B cell (primary cell): ENCODE results near the gene PEPD. TPM values are rescaled to one million over a fixed set of nuclear protein-coding genes. Genes with fewer than 3 reads are reported as not detected.

ENCODE experiments used
- ATAC-seq: fragments of 200-7000 bp; cut with Tn5 transposase; one replicate; pipeline ENCODE4 v1.10.0; 2021; ENCODE audit warnings: low read depth, mild to moderate bottlenecking, moderate number of reproducible peaks, moderate library complexity
- CTCF ChIA-PET: fragments of 350-600 bp; sonication (Branson Sonifier 250); formaldehyde crosslinking; loops from one replicate; lab custom pipeline; 2021; ENCODE audit warnings: antibody characterized with exemption, inconsistent platforms; lab: Charles Lee
- POLR2A ChIA-PET: fragments of 350-600 bp; sonication (Branson Sonifier 250); formaldehyde crosslinking; loops from one replicate; lab custom pipeline; 2021; ENCODE audit warnings: antibody characterized with exemption; lab: Charles Lee
- DNase-seq: peaks from one replicate; pipeline ENCODE4 v3.0.0; 2013
- H2AFZ ChIP-seq: 2 replicates; pipeline ENCODE4 v1.6.1; 2012; ENCODE audit warnings: mild to moderate bottlenecking, low read depth, low read length; ENCODE audit not compliant: insufficient read depth, poor library complexity, severe bottlenecking
- H3K27ac ChIP-seq, 2 donors: 1 replicate in 1 of 2; 2 replicates in 1 of 2; pipeline ENCODE4 v1.5.1; 2012 to 2013; ENCODE audit warnings: low read length in 2 of 2, mild to moderate bottlenecking in 2 of 2, moderate library complexity in 1 of 2
- H3K27me3 ChIP-seq, 4 experiments: fragments of 200-600 bp in 1 of 4; sonication (generic) in 1 of 4; replicated peaks in 1 of 4; 1 replicate in 2 of 4; 2 replicates in 2 of 4; pipeline versions ENCODE4 v1.6.1 to v1.7.0; 2013 to 2016; ENCODE audit warnings: low read length in 3 of 4, mild to moderate bottlenecking in 2 of 4, mixed read lengths in 1 of 4, moderate library complexity in 1 of 4; ENCODE audit not compliant: insufficient read depth in 4 of 4, control insufficient read depth in 3 of 4; ENCODE audit errors: control extremely low read depth in 1 of 4
- H3K36me3 ChIP-seq, 2 experiments: replicated peaks in 1 of 2; 1 replicate in 1 of 2; 2 replicates in 1 of 2; pipeline versions ENCODE4 v1.6.1 to v1.7.1; 2013; ENCODE audit warnings: low read length in 1 of 2; ENCODE audit not compliant: insufficient read depth in 2 of 2, control insufficient read depth in 1 of 2; ENCODE audit errors: control extremely low read depth in 1 of 2, extremely low read depth in 1 of 2
- H3K4me1 ChIP-seq, 2 donors: fragments of 200-600 bp in 1 of 2; sonication (generic) in 1 of 2; 1 replicate in 1 of 2; 2 replicates in 1 of 2; pipeline versions ENCODE4 v1.5.1 to v1.6.1; 2013 to 2017; ENCODE audit warnings: low read length in 2 of 2; ENCODE audit not compliant: control insufficient read depth in 2 of 2, insufficient read depth in 2 of 2
- H3K4me2 ChIP-seq: replicated peaks from 2 replicates; pipeline ENCODE3; 2012; ENCODE audit warnings: mild to moderate bottlenecking, low read depth, low read length; ENCODE audit not compliant: poor library complexity, severe bottlenecking
- H3K4me3 ChIP-seq, 5 experiments: fragments of 200-600 bp in 1 of 5; sonication (generic) in 1 of 5; 1 replicate in 3 of 5; 2 replicates in 2 of 5; pipeline versions ENCODE4 v1.5.1 to v1.7.0; 2011 to 2016; ENCODE audit warnings: low read length in 4 of 5, mild to moderate bottlenecking in 4 of 5, low read depth in 2 of 5, control low read depth in 1 of 5, moderate library complexity in 1 of 5; ENCODE audit not compliant: insufficient read depth in 1 of 5; ENCODE audit errors: control extremely low read depth in 1 of 5, extremely low read depth in 1 of 5
- H3K79me2 ChIP-seq: fragments of 200-600 bp; sonication (generic); one replicate; pipeline ENCODE4 v1.6.0; 2016; ENCODE audit warnings: low read length; ENCODE audit not compliant: control insufficient read depth, insufficient read depth
- H3K9ac ChIP-seq: fragments of 200-600 bp; sonication (generic); 2 replicates; pipeline ENCODE4 v1.6.1; 2017; ENCODE audit warnings: mild to moderate bottlenecking, low read length, moderate library complexity
- H3K9me3 ChIP-seq, 3 donors: one replicate each; pipeline versions ENCODE4 v1.6.1 to v1.7.1; 2013; ENCODE audit warnings: low read length in 2 of 3; ENCODE audit not compliant: control insufficient read depth in 2 of 3, insufficient read depth in 1 of 3; ENCODE audit errors: control extremely low read depth in 1 of 3
- H4K20me1 ChIP-seq: 2 replicates; pipeline ENCODE4 v1.6.0; 2012; ENCODE audit warnings: mild to moderate bottlenecking, low read length; ENCODE audit not compliant: insufficient read depth, control insufficient read depth, poor library complexity, severe bottlenecking
- H3K27ac Mint-ChIP-seq: one replicate; pipeline ENCODE4 v1.8.0; 2021; ENCODE audit warnings: mixed read lengths
- H3K27me3 Mint-ChIP-seq: one replicate; pipeline ENCODE4 v1.8.0; 2021; ENCODE audit warnings: mixed read lengths
- H3K4me1 Mint-ChIP-seq: one replicate; pipeline ENCODE4 v1.8.0; 2021; ENCODE audit warnings: mixed read lengths
- H3K4me3 Mint-ChIP-seq: one replicate; pipeline ENCODE4 v1.8.0; 2021; ENCODE audit warnings: mixed read lengths
- H3K9me3 Mint-ChIP-seq: one replicate; pipeline ENCODE4 v1.8.0; 2022; ENCODE audit warnings: mixed read lengths; ENCODE audit not compliant: insufficient read depth
- CTCF ChIP-seq: fragments of 200-600 bp; IDR thresholded peaks from one replicate; pipeline ENCODE4 v1.8.0; 2022; ENCODE audit warnings: antibody characterized with exemption, mild to moderate bottlenecking
- EZH2 ChIP-seq: IDR thresholded peaks from 2 replicates; pipeline ENCODE4 v1.6.1; 2012; ENCODE audit warnings: borderline replicate concordance, low read depth, mild to moderate bottlenecking, moderate library complexity, low read length; ENCODE audit not compliant: insufficient read depth, poor library complexity, severe bottlenecking
- WGBS: methylation state at CpG from one replicate; pipeline ENCODE4 v1.1.5; 2013; ENCODE audit warnings: missing lambda C conversion rate; ENCODE audit not compliant: insufficient coverage; 5-methylcytosine and 5-hydroxymethylcytosine counted together
- intact Hi-C: fragments of 100-400 bp; cut with micrococcal nuclease; formaldehyde crosslinking; loops from one replicate; pipeline ENCODE4 v1.10.0; 2022
- polyA plus RNA-seq: library from polyadenylated mRNA; depleted of rRNA; stranded (reverse); fragments of >200 nt; gene quantifications from 2 replicates; pipeline ENCODE4 v1.2.3, GENCODE V29; 2012
- total RNA-seq, 2 donors: library from RNA; stranded (reverse); fragments of 120-200 nt in 1 of 2; gene quantifications; 1 replicate in 1 of 2; 2 replicates in 1 of 2; pipeline versions ENCODE4 v1.2.3 to v1.2.4, GENCODE V29; 2013 to 2022

Gene PEPD
- total and polyA plus RNA-seq, 2 donors (not counting 1 experiment from before 2014, with no cell fraction given), result 36.4 to 42.7 TPM

- H3K4me1 Mint-ChIP-seq, result no peaks in the 10 kb centered on the region
- no peaks in the 10 kb centered on the region for H3K9me3 Mint-ChIP-seq
- H4K20me1 ChIP-seq, result no peaks in the 10 kb centered on the region
- H3K4me2 ChIP-seq, result no peak overlapping the region
- no peak overlapping the region for H3K4me3 ChIP-seq
- 94% methylated on average over 3 of the region's 3 CpGs for WGBS
- intact Hi-C loops, result no loop called here
- ChIA-PET POLR2A (no interaction called here), CTCF (interaction anchor here (0.6 kb wide), 1 partner anchor 950 kb away, joined by 4 read pairs; no protein-coding TSS in a partner anchor)
- no peaks in the 10 kb centered on the region for H3K9me3 ChIP-seq
- no peak overlapping the region for H3K27ac Mint-ChIP-seq
- no peak overlapping the region for H3K4me3 Mint-ChIP-seq
- no peaks in the 10 kb centered on the region for H3K4me1 ChIP-seq
- no peaks in the 10 kb centered on the region for H3K79me2 ChIP-seq
- no peaks in the 10 kb centered on the region for H3K36me3 ChIP-seq
- no peak for DNase-seq
- no peak for ATAC-seq
- H3K27ac ChIP-seq, result no peak overlapping the region
- H3K27me3 ChIP-seq, result no peaks in the 10 kb centered on the region
- H2AFZ ChIP-seq, result no peak overlapping the region
- no peak overlapping the region for H3K9ac ChIP-seq
- no peaks in the 10 kb centered on the region for H3K27me3 Mint-ChIP-seq
- TF ChIP-seq EZH2, result no peak
- TF ChIP-seq CTCF, result no peak
Observed at GRCh38 chr19:33422369-33423180, 99.0 kb downstream of the PEPD start.

DNA sequence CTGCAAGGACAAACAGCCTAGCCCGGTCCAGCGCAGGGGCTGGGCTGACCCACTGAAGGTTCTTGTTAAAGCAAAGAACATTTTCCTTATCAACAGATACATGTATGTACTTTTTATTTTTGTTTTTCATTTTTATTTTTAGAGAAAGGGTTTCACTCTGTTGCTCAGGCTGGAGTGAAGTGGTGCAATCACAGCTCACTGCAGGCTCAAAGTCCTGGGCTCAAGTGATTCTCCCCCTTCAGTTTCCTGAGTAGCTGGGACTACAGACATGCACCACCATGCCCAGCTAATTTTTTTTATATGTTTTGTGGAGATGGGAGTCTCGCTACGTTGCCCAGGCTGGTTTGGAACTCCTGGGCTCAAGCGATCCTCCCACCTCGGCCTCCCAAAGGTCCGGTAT is 100.2 kb downstream of the PEPD start:
- H4K20me1 ChIP-seq, result no peaks in the 10 kb centered on the region
- H3K79me2 ChIP-seq, result no peaks in the 10 kb centered on the region
- H3K9ac ChIP-seq, result no peak overlapping the region
- POLR2A ChIA-PET, result no interaction called here
- no peak overlapping the region for H3K4me2 ChIP-seq
- no peaks in the 10 kb centered on the region for H3K36me3 ChIP-seq
- CTCF ChIA-PET, result interaction anchor here (0.9 kb wide), 1 partner anchor 9 kb away, joined by 4 read pairs; no protein-coding TSS in a partner anchor
- H3K9me3 Mint-ChIP-seq, result no peaks in the 10 kb centered on the region
- WGBS, result 100% methylated on average over 1 of the region's 7 CpGs
- no peaks in the 10 kb centered on the region for H3K9me3 ChIP-seq
- no peak overlapping the region for H3K4me3 ChIP-seq
- no peaks in the 10 kb centered on the region for H3K27me3 Mint-ChIP-seq
- H2AFZ ChIP-seq, result no peak overlapping the region
- H3K27ac ChIP-seq, result no peak overlapping the region
- no peak for TF ChIP-seq EZH2
- no peak for TF ChIP-seq CTCF
- DNase-seq, result no peak
- no peaks in the 10 kb centered on the region for H3K27me3 ChIP-seq
- no peak overlapping the region for H3K4me3 Mint-ChIP-seq
- H3K4me1 ChIP-seq, result peaks cover 3% of the 10 kb centered on the region in 2 donors
- intact Hi-C loops, result no loop called here
- no peak overlapping the region for H3K27ac Mint-ChIP-seq
- no peak for ATAC-seq
- H3K4me1 Mint-ChIP-seq, result peaks cover 3% of the 10 kb centered on the region
